ENCODE data around the gene CHMP3.
"Not testable (repeated sequence)": the region's sequence is repeated elsewhere in the genome, so short reads cannot be mapped to it uniquely, and the experiment has no call there.

Gene CHMP3

GRCh38 chr2:86549440-86549839 is 13.8 kb downstream of the CHMP3 start:
- not testable (repeated sequence) for DNase-seq (ENCODE audit: low read depth)

DNA sequence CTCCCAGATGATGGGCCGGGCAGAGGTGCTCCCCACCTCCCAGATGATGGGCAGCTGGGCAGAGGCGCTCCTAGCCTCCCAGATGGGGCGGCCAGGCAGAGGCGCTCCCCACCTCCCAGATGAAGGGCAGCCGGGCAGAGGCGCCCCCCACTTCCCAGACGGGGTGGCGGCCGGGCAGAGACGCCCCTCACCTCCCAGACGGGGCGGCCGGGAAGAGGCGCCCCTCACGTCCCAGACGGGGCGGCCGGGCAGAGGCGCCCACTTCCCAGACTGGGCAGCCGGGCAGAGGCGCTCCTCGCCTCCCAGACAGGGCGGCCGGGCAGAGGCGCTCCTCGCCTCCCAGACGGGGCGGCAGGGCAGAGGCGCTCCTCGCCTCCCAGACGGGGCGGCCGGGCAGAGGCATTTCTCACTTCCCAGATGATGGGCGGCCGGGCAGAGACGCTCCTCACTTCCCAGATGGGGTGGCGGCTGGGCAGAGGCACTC is 14.3 kb downstream of the CHMP3 start:
- DNase-seq (ENCODE audit: low read depth), result not testable (repeated sequence)

DNA sequence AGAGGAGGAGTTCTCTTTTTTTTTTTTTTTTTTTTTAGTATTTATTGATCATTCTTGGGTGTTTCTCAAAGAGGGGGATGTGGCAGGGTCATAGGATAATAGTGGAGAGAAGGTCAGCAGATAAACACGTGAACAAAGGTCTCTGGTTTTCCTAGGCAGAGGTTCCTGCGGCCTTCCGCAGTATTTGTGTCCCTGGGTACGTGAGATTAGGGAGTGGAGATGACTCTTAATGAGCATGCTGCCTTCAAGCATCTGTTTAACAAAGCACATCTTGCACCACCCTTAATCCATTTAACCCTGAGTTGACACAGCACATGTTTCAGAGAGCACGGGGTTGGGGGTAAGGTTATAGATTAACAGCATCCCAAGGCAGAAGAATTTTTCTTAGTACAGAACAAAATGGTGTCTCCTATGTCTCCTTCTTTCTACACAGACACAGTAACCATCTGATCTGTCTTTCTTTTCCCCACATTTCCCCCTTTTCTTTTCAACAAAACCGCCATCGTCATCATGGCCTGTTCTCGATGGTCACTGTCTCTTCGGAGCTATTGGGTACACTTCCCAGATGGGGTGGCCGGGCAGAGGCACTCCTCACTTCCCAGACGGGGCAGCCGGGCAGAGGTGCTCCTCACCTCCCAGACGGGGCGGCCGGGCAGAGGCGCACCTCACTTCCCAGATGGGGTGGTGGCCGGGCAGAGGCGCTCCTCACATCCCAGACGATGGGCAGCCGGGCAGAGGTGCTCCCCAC is 14.9 kb downstream of the CHMP3 start:
- not testable (repeated sequence) for DNase-seq (ENCODE audit: low read depth)

DNA sequence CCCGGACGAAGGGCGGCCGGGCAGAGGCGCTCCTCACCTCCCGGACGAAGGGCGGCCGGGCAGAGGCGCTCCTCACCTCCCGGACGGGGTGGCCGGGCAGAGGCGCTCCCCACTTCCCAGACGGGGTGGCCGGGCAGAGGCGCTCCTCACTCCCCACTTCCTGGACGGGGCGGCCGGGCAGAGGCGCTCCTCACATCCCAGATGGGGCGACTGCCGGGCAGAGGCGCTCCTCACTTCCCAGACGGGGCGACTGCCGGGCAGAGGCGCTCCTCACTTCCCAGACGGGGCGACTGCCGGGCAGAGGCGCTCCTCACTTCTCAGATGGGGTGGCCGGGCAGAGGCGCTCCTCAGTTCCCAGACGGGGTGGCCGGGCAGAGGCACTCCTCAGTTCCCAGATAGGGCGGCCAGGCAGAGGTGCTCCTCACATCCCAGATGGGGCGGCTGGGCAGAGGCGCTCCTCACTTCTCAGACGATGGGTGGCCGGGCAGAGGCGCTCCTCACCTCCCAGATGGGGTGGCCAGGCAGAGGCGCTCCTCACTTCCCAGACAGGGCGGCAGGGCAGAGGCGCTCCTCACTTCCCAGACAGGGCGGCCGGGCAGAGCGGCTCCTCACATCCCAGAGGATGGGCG is 17.8 kb downstream of the CHMP3 start:
- not testable (repeated sequence) for DNase-seq (ENCODE audit: low read depth)

- DNase-seq (ENCODE audit: low read depth), result not testable (repeated sequence)
These were observed 18.8 kb downstream of the CHMP3 start for GRCh38 chr2:86544278-86545099.

GRCh38 chr2:86543793-86544192 is 19.4 kb downstream of the CHMP3 start:
- no peak for DNase-seq (ENCODE audit: low read depth)

GRCh38 chr2:86543335-86543734 is 19.9 kb downstream of the CHMP3 start:
- no peak for DNase-seq (ENCODE audit: low read depth)

GRCh38 chr2:86542814-86543213 is 20.4 kb downstream of the CHMP3 start:
- no peak for DNase-seq (ENCODE audit: low read depth)

DNA sequence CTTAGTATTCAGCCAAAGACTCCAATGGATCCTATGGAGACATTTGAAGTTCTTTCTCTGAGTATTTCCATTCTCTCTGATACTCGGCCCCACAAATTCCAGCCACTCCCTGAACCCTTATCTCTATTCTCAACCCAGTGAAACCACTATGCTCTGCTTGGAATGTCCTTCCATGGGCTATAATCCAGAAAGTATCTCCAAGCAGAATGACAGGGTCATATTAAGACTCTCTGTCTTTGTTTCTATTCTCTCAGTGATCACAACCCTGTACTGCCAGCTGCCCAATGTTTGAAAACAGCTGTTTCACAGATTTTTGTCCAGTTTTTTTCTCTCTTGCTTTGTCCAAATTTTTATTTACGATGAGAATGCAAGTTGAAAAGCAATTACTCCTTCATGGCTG is 21.9 kb downstream of the CHMP3 start:
- DNase-seq (ENCODE audit: low read depth), result no peak

GRCh38 chr2:86533589-86533988 is 29.7 kb downstream of the CHMP3 start:
- no peak for DNase-seq (ENCODE audit: low read depth)

GRCh38 chr2:86525421-86526340 is 37.6 kb downstream of the CHMP3 start:
- DNase-seq (ENCODE audit: low read depth), result no peak

GRCh38 chr2:86523491-86523890 is 39.8 kb downstream of the CHMP3 start:
- no peak for DNase-seq (ENCODE audit: low read depth)

GRCh38 chr2:86522711-86523110 is 40.5 kb downstream of the CHMP3 start:
- DNase-seq (ENCODE audit: low read depth), result no peak

GRCh38 chr2:86521922-86522321 is 41.3 kb downstream of the CHMP3 start:
- DNase-seq (ENCODE audit: low read depth), result no peak

DNA sequence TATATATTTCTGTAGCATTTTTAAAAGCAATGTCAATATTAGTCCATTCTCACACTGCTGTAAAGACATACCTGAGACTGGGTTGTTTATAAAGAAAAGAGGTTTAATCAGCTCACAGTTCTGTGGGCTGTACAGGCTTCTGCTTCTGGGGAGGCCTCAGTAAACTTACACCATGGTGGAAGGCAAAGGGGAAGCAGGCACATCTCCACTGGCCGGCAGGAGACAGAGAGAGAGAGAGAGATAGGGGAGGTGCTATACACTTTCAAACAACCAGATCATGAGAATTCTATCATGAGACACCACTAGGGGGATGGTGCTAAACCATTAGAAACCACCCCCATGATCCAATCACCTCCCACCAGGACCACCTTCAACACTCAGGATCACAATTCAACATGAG is 43.1 kb downstream of the CHMP3 start:
- no peak for DNase-seq (ENCODE audit: low read depth)

GRCh38 chr2:86519349-86519748 is 43.9 kb downstream of the CHMP3 start:
- DNase-seq (ENCODE audit: low read depth), result no peak

GRCh38 chr2:86518481-86518880 is 44.8 kb downstream of the CHMP3 start:
- DNase-seq (ENCODE audit: low read depth), result no peak

- no peak for DNase-seq (ENCODE audit: low read depth)
These were observed 49.1 kb downstream of the CHMP3 start for GRCh38 chr2:86513948-86514660.

GRCh38 chr2:86512892-86513291 is 50.4 kb downstream of the CHMP3 start:
- no peak for DNase-seq (ENCODE audit: low read depth)

- no peak for DNase-seq (ENCODE audit: low read depth)
These were observed 51.2 kb downstream of the CHMP3 start for GRCh38 chr2:86512034-86512433.

- no peak for DNase-seq (ENCODE audit: low read depth)
These were observed 52.8 kb downstream of the CHMP3 start for GRCh38 chr2:86510436-86510933.
